ENCODE data around the gene SMCP.

DNA sequence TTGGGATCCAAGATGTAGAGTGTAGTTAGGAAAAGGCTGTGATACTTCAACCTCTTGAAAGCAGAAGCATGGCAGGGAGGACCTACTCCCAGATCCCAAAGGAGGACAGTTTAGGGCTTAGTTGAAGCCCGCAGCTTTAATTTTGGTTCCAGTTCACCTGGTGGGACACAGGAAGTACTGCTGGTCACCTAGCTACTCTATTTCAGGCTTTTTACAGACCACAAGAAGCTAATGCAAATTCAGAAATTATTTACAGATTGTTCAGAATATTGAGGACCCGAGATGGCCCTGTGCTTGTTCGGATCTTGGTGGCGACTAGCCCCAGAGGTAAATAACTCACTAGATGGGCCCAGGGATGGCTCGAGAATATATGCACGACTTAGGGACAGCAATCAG lies 6.4 kb upstream of the SMCP start:
- TF ChIP-seq, protein P1, sequence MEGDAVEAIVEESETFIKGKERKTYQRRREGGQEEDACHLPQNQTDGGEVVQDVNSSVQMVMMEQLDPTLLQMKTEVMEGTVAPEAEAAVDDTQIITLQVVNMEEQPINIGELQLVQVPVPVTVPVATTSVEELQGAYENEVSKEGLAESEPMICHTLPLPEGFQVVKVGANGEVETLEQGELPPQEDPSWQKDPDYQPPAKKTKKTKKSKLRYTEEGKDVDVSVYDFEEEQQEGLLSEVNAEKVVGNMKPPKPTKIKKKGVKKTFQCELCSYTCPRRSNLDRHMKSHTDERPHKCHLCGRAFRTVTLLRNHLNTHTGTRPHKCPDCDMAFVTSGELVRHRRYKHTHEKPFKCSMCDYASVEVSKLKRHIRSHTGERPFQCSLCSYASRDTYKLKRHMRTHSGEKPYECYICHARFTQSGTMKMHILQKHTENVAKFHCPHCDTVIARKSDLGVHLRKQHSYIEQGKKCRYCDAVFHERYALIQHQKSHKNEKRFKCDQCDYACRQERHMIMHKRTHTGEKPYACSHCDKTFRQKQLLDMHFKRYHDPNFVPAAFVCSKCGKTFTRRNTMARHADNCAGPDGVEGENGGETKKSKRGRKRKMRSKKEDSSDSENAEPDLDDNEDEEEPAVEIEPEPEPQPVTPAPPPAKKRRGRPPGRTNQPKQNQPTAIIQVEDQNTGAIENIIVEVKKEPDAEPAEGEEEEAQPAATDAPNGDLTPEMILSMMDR (conservative IDR thresholded peaks at IDR 0.05; ENCODE audit: low read depth, low read length), result no peak
- no peak for TF ChIP-seq EZH2 (IDR thresholded peaks at IDR 0.05; ENCODE audit: low read length, unreplicated experiment)

Measured in PC-3 (cell line).